Chondrocyte (in vitro differentiated cells): ENCODE results near the gene PRX. TPM values are rescaled to one million over a fixed set of nuclear protein-coding genes. Genes with fewer than 3 reads are reported as not detected.

Experiments
- DNase-seq: peaks from one replicate; pipeline ENCODE4 v3.0.0; 2021; ENCODE audit warnings: mixed read lengths, low spot score
- H3K27ac Mint-ChIP-seq: one replicate; pipeline ENCODE4 v1.8.0; 2021; ENCODE audit warnings: mild to moderate bottlenecking, moderate library complexity, mixed read lengths; ENCODE audit not compliant: unreplicated experiment
- H3K27me3 Mint-ChIP-seq: 2 replicates; pipeline ENCODE4 v1.8.0; 2021; ENCODE audit warnings: low read depth, mixed read lengths
- H3K36me3 Mint-ChIP-seq: 2 replicates; pipeline ENCODE4 v1.8.0; 2021; ENCODE audit warnings: low read depth, mixed read lengths
- H3K4me1 Mint-ChIP-seq: 2 replicates; pipeline ENCODE4 v1.8.0; 2021; ENCODE audit warnings: low read depth, mild to moderate bottlenecking, mixed read lengths
- H3K4me3 Mint-ChIP-seq: one replicate; pipeline ENCODE4 v1.8.0; 2021; ENCODE audit warnings: mild to moderate bottlenecking, moderate library complexity, mixed read lengths; ENCODE audit not compliant: unreplicated experiment
- H3K9me3 Mint-ChIP-seq: 2 replicates; pipeline ENCODE4 v1.8.0; 2021; ENCODE audit warnings: low read depth, mixed read lengths
- total RNA-seq: library from RNA; stranded (reverse); gene quantifications from 3 replicates; pipeline ENCODE4 v1.2.1, GENCODE V29; 2021
- TF ChIP-seq, protein P1 (sequence below): fragments of 200-600 bp; sonication (generic); IDR thresholded peaks from 2 replicates; pipeline ENCODE4 v1.5.0; 2021; ENCODE audit warnings: antibody characterized with exemption, mild to moderate bottlenecking, moderate library complexity

PRX gene
- total RNA-seq, 1 donor from 2014 or later: 4.9 TPM

DNA sequence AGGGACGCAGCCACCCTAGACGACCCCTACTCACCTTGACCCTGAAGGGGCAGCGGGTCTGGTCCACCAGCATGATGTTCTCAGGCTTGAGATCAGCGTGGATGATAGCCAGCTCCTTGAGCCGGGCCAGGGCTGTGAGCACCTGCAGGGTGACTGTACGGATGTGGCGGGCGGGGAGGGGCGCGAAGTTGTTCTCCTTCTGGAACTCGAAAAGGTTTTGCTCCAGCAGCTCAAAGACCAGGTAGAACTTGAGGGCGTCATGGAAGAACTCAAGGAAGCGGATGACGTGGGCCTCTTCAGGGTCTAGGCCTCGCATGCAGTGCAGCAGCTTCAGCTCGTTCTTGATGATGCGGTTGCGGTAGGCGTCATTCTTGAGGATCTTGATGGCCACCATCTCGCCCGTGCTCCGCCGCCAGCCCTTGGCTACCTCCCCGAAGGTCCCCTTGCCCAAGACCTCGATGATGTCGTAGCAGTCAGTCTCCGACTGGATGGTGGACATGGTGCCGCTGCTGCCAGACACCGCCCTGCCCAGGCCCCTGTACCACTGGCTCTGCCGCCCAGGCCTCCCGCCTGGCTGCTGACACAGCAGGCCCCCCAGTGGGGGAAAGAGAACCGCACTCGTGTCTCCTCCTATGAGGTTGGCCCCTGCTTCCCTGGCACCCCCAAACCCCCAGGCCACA, 23.6 kb downstream of the PRX start:
- Mint-ChIP-seq H3K4me1 (no peaks in the 10 kb centered on the region), H3K27ac (no peak overlapping the region), H3K27me3 (no peaks in the 10 kb centered on the region), H3K4me3 (no peak overlapping the region), H3K9me3 (no peaks in the 10 kb centered on the region), H3K36me3 (no peaks in the 10 kb centered on the region)
- TF ChIP-seq, protein P1, sequence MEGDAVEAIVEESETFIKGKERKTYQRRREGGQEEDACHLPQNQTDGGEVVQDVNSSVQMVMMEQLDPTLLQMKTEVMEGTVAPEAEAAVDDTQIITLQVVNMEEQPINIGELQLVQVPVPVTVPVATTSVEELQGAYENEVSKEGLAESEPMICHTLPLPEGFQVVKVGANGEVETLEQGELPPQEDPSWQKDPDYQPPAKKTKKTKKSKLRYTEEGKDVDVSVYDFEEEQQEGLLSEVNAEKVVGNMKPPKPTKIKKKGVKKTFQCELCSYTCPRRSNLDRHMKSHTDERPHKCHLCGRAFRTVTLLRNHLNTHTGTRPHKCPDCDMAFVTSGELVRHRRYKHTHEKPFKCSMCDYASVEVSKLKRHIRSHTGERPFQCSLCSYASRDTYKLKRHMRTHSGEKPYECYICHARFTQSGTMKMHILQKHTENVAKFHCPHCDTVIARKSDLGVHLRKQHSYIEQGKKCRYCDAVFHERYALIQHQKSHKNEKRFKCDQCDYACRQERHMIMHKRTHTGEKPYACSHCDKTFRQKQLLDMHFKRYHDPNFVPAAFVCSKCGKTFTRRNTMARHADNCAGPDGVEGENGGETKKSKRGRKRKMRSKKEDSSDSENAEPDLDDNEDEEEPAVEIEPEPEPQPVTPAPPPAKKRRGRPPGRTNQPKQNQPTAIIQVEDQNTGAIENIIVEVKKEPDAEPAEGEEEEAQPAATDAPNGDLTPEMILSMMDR: no peak
- DNase-seq: no peak

- Mint-ChIP-seq H3K4me3 (no peak overlapping the region), H3K27me3 (no peaks in the 10 kb centered on the region), H3K4me1 (no peaks in the 10 kb centered on the region), H3K36me3 (no peaks in the 10 kb centered on the region), H3K27ac (no peak overlapping the region), H3K9me3 (no peaks in the 10 kb centered on the region)
- DNase-seq: no peak
- TF ChIP-seq, protein P1: no peak
Observed at GRCh38 chr19:40388481-40388880, 24.7 kb downstream of the PRX start.

DNA sequence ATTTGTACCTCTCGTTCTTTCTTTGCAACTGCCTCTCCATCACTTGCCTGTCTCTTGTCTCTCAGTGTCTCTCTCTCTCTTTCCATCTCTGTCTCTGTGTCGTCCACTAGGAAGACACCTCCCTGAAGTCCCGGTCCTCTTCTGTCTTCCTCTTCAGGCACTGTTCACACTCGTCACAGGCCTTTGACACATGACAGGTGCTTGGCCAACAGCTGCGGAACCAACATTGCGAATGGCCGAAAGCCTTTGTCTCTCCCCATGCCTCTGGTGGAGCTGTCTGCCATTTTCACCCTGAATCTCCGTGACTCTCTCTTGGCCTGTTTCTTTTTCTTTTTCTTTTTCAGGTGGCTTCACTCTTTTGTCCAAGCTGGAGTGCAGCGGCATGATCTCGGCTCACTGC, 26.0 kb downstream of the PRX start:
- no peaks in the 10 kb centered on the region for H3K4me1 Mint-ChIP-seq
- DNase-seq: no peak
- no peaks in the 10 kb centered on the region for H3K36me3 Mint-ChIP-seq
- no peaks in the 10 kb centered on the region for H3K27me3 Mint-ChIP-seq
- no peak overlapping the region for H3K4me3 Mint-ChIP-seq
- H3K27ac Mint-ChIP-seq: no peak overlapping the region
- TF ChIP-seq, protein P1: no peak
- no peaks in the 10 kb centered on the region for H3K9me3 Mint-ChIP-seq

- no peaks in the 10 kb centered on the region for H3K4me1 Mint-ChIP-seq
- no peaks in the 10 kb centered on the region for H3K9me3 Mint-ChIP-seq
- TF ChIP-seq, protein P1: no peak
- no peak overlapping the region for H3K27ac Mint-ChIP-seq
- no peaks in the 10 kb centered on the region for H3K27me3 Mint-ChIP-seq
- no peak overlapping the region for H3K4me3 Mint-ChIP-seq
- H3K36me3 Mint-ChIP-seq: peaks cover 1% of the 10 kb centered on the region
- DNase-seq: no peak
Observed at GRCh38 chr19:40383668-40384248, 29.4 kb downstream of the PRX start.

DNA sequence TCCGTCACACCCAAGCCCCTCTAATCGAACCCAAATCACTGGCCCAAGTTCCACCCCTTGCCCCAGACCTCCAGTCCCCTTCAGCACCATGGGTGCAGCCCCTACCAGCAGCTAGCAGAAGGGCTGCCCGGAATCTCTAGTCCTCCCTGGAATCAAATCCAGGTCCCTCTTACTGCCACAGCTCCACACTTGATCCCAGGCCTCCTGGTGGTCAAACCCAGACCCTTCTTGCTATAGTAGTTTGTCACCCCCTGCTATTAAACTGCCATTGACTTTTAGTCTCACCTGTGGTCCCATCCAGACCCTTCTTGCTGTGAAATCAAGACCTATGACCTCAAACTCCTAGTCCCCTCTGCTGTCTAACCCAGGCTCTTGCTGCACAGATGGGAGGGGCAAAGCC, 31.9 kb downstream of the PRX start:
- Mint-ChIP-seq H3K36me3 (peaks cover 5% of the 10 kb centered on the region), H3K27ac (no peak overlapping the region), H3K4me3 (no peak overlapping the region), H3K4me1 (no peaks in the 10 kb centered on the region), H3K27me3 (no peaks in the 10 kb centered on the region), H3K9me3 (no peaks in the 10 kb centered on the region)
- TF ChIP-seq, protein P1: peak; percentile 34
- no peak for DNase-seq
